ENCODE results near the gene EEPD1.

The EEPD1 gene

GRCh38 chr7:36263095-36263484, 110.0 kb downstream of the EEPD1 start:
- DNase-seq, result no peak

GRCh38 chr7:36264123-36264801, 111.2 kb downstream of the EEPD1 start:
- no peak for DNase-seq

GRCh38 chr7:36264913-36265516, 112.0 kb downstream of the EEPD1 start:
- DNase-seq, result no peak

GRCh38 chr7:36265680-36266079, 112.6 kb downstream of the EEPD1 start:
- DNase-seq, result no peak

DNA sequence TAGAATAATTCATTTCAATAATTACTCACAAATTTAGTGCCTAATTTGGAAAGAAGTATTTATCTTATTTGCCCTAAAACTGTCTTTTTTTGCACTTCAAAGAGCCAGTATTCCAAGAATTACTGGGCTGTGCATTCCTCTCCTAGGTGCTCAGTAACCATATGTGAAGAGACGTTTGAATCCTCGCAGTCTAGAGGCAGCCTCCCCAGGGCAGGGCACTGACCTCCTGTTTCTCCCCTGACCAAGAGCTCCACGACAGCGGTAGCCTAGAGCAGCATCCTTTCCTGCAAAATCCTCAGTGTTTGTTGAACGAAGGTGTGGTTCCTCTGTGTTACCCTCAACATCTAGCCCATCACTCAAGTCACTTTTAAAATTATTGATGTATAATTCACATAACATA, 113.1 kb downstream of the EEPD1 start:
- no peak for DNase-seq

DNA sequence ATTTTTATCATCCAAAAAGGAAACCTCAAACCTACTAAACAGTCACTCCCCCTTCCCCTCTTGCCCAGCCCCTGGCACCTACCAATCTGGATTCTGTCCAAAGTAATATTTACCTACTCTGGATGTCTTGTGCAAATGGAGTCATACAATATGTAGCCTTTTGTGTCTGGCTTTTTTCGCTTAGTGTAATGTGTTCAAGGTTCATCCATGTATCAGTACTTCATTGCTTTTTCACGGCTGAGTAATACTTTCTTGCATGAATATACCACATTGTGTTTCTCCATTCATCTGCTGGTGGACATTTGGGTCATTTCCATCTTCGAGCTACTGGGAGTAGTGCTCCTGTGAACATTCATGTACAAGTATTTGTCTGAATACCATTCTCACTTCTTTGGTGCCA, 113.6 kb downstream of the EEPD1 start:
- no peak for DNase-seq

- DNase-seq, result no peak
These were observed 119.1 kb downstream of the EEPD1 start for GRCh38 chr7:36272211-36272566.

GRCh38 chr7:36272567-36273269, 119.7 kb downstream of the EEPD1 start:
- DNase-seq, result no peak

DNA sequence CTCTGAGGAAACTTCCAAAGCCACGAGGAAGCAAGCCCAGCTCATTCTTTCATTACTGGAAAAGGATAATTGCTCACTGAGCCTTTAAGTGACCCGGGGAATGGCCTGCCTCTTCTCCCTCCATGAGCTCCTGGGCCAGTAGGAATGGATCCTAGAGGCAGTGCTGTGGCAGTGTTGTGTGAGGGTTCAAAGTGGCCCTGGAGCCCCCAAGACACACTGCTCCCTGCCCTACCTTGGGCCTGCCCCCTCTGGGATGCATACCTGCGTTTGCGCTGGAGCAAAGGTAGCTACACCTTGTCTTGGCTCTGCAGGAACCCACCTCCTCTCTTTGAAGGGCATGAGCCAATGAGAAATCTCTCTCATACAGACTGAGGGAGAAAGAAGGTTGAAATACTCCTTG, 120.8 kb downstream of the EEPD1 start:
- DNase-seq, result no peak

DNA sequence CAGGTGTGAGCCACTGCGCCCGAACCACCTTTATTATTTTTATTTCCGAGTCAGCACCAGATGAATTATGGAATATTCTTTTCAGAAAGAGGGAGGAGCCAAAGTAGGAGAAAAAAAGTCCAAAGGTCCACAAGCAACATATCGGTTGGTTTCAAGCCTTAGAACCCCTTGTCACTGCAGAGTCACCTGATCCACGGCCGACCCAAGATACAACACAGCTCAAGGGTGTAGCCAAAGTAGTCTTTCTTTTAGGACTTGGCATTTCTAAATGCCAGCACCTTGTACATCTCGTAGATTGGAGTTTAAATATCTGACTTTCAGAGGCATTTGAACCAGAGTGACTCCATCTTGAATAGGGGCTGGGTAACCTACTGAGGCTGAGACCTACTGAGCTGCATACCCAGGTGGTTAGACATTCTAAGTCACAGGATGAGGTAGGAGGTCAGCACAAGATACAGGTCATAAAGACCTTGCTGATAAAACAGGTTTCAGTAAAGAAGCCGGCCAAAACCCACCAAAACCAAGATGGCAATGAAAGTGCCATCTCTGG, 122.8 kb downstream of the EEPD1 start:
- DNase-seq, result no peak

- no peak for DNase-seq
These were observed 123.6 kb downstream of the EEPD1 start for GRCh38 chr7:36276428-36277248.

DNA sequence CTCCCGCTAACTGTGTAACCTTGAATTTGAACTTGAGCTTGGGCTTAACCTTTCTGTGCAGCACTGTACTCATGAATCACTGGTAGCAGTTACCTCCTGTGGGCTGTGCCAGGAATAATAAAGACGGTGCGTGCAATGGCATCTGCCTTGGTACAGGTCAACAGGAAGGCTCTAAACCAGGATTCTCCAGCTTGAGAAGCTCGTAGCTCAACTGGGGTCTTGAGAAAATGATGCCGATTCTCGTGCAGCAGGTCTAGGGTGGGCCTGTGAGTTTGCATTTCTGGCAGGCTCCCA, 124.1 kb downstream of the EEPD1 start:
- no peak for DNase-seq

- DNase-seq, result no peak
These were observed 125.1 kb downstream of the EEPD1 start for GRCh38 chr7:36278069-36278619.

DNA sequence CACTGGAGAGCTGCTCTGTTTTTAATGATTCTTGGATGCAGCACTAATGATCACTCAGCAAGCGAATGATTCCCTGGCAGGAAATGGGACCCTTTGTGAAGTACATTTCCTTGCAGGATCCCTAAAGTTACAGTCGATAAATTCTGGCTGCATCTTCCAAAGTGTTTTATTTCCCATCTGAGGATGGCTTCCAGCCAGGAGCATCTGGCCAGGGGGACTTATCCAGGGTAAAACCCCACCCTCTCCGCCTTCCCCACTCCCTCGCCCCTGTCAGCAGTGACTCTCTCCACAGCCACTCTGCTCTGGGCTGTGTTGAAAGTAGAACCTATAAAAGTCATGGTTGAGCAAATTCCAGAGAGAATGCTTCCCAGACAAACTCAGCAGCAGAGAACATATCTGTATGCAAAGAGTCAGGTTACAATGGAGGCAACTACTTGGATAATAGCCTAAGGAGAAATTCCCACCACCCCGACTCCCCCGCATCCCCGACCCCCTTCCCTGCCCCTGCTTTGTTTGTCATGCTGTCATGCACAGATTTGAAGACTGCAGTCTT, 125.6 kb downstream of the EEPD1 start:
- no peak for DNase-seq

- DNase-seq, result no peak
These were observed 126.3 kb downstream of the EEPD1 start for GRCh38 chr7:36279200-36279925.

- DNase-seq, result no peak
These were observed 126.9 kb downstream of the EEPD1 start for GRCh38 chr7:36279926-36280315.

GRCh38 chr7:36280840-36281812, 128.1 kb downstream of the EEPD1 start:
- no peak for DNase-seq

GRCh38 chr7:36281945-36282717, 129.1 kb downstream of the EEPD1 start:
- no peak for DNase-seq

GRCh38 chr7:36283181-36283580, 130.1 kb downstream of the EEPD1 start:
- DNase-seq, result no peak

- peak; percentile 11 to 32 for DNase-seq
These were observed 130.7 kb downstream of the EEPD1 start for GRCh38 chr7:36283711-36284130.

Measured in activated CD4-positive, alpha-beta T cell treated with anti-CD3 and anti-CD28 coated beads, Interleukin-2, amount 50 U/mL, for 48 hours (primary cell).